NCI-H2107 treated with DMSO at 0.1 percent for 48 hours (cell line): ENCODE results near the gene ARMC7.
A peak's percentile ranks its signal among the peaks of the same experiment; 100 is the strongest.
"Not testable (repeated sequence)": the region's sequence is repeated elsewhere in the genome, so short reads cannot be mapped to it uniquely, and the experiment has no call there.

Source experiments
- DNase-seq: peaks from one replicate; lab custom pipeline; 2025; ENCODE audit not compliant: unreplicated experiment; lab: John Stamatoyannopoulos, UW

ARMC7 gene

DNA sequence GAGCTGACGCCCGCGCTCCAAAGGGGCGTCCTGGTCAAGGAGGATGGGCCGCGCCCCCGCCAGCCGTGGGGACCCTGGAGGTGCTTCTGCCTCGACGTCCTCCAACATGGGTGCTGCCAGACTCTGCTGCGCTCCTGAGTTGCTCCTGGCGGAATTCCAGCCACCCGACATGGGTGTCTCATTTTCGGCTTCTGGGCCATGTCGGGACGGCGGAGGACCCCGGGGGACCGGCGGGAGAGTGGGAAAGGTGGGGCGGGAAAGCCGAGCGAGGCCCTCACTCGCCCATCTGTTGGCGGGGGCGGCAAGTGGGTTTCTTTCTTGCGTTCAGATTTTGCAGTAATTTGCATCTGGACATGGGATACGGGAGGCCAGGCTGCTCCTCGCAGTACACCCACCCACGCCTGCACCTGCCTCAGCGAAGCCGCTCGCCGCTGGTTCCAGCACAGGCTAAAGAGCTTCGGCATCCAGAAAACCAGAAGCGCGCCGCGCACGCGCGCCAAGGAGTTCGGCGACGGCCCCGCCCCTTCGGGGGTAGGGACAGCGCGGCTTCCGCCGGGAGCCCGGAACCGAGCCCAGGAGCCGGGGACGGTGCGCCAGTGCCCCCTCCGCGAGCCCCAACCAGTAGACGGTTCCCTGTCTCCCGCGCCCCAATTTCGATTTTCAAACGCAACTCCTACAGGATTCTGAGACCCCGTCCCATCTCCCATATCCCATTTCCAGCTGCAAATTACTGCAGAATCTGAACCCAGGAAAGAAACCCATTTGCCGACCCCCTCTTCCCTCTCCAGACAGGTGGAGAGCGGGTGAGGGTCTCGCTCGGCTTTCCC lies at the start of gene ARMC7:
TSS of gene ARMC7 (plus strand) at position 563 of the 827 bp plus-strand sequence. CDS start 320 bp downstream, outside the sequence.
- peak; percentile 85 for DNase-seq

DNA sequence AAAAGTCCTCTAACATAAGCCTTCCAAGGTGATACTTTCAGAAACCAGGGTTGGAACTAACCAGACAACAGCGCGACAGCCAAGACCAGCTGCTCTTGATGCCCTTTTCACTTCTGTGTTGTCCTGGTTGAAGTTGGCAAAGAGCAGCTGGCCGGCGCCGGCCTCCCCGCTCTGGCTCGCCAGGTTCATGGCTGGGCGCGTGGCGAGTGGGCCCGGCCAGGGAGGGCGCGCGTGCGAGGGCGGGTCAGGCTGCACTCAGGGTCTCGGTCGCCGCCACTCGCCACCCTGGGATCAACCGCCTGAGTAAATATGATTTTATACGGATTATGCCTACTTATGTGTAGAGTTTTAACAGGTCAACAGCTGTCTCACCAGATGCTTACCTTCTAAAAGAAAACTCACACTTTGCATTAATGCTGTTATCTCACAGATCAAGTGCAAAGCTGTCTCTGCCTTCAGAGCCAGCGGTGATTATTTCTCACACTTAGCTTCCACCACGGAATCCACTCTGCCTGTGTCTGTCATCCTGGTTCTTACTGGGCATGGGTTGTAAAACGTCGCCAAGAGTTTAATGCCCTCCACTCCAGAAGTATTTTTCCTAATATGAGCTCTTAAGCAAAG lies 49.2 kb upstream of the ARMC7 start:
- no peak for DNase-seq

DNA sequence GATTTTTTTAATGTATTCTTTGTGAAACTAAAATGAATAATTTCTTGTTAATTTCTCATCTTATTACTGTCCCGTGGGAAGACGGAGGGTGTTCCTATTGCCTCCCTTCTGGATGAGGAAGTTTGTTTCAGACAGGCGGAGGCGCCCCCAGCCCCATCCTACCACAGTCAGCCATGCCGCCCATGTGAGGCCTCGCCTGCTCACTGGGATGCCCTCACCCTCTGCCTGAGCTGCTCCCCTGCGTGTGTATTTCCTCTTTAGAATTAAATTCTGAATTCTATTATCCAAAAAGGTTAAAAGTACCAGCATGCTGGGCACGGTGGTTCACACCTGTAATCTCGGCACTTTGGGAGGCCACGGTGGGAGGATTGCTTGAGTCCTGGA lies 48.7 kb upstream of the ARMC7 start:
- no peak for DNase-seq

DNA sequence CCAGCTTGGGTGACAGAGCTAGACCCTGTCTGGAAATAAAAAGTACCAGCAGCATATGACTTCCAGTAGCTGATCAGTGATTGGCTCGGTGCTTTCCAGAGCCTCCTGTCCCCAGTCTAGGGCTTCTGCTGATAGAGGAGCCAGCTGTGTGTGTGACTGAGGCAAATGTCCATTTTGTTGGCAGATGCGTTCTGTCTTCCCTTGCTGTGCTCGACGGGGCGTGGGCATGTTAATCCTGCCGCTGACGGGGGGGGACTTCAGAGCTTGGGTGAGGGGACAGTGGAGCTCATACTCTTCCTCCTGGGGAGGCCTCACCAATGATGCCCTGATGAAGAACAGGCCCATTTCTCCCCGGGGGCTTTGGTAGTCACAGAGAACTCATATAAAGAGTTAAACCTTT lies 48.2 kb upstream of the ARMC7 start:
- no peak for DNase-seq

DNA sequence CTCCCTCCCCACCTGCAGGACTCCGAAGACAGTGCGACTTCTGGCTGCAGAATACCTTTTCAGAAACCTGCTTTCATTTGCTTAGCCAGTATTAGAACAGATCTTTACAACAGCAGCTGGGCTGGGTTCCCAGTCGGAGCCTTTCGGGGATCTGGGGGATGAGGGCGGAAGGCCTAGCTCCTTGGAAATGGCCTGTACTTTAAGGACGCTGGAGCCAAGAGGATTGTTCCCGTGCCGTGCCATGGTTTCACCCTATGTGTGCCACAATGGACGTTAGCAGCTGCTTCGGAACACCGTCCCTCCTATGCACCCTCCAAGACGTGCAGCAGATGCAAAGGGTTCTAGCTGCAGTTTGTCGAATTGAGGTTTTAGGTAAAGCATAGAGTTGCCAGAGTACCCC lies 46.6 kb upstream of the ARMC7 start:
- no peak for DNase-seq

DNA sequence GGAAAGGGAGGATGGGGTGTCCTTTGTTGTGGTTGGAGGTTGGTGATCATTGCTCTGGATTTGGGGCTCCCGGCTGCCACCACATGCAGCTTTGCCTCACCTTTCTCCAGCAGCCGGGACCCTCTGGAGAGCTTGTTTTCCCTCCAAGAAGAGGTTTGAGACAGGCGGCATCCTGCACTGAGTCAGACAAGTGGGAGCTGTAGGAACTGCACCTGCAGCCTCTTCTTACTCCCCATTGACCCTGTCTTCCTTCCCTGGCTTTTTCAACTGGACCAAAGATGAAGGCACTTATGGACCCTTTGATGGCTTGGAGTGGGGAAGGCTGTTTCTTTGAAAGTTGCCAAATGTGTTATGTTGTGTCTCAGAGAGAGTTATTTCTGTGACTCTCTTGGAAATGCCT lies 46.1 kb upstream of the ARMC7 start:
- DNase-seq = no peak

DNA sequence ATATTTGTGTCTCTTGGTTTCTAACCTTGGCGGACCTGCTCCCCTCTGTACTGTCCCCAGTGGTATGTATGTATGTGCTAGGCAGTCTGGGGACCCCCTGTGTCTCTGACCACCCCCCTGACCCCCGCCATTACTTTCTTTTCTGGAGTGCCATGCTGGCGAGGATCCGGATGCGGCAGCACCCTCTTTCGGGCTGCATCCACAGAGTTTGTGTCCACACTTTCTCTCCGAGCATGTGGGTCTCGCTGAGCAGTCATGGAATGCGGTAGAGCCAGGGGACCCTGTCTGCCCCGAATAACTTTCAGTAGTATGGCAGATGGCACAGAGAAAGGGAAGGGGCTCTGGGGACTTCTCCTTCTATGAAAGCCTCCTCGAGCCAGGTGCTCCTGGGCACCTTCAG lies 45.7 kb upstream of the ARMC7 start:
- DNase-seq = no peak

DNA sequence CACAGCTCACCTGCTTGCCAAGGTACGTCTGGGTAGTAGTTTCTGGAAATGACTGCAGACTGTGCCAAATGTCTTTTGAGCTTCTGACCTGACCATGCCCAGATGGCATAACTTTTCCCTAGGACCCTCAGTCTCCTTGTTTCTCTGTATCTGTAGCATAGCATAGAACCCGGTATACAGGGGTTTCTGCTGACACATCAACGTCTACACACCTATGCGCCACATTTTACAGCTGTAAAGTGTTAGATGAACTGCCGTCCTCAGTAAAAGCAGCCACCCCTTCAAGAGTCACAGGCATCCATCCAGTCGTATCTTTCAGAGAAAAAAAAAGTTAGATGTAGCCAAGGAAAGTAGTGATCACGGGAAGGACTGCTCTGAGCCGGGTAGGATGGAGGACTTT lies 45.3 kb upstream of the ARMC7 start:
- DNase-seq = no peak

DNA sequence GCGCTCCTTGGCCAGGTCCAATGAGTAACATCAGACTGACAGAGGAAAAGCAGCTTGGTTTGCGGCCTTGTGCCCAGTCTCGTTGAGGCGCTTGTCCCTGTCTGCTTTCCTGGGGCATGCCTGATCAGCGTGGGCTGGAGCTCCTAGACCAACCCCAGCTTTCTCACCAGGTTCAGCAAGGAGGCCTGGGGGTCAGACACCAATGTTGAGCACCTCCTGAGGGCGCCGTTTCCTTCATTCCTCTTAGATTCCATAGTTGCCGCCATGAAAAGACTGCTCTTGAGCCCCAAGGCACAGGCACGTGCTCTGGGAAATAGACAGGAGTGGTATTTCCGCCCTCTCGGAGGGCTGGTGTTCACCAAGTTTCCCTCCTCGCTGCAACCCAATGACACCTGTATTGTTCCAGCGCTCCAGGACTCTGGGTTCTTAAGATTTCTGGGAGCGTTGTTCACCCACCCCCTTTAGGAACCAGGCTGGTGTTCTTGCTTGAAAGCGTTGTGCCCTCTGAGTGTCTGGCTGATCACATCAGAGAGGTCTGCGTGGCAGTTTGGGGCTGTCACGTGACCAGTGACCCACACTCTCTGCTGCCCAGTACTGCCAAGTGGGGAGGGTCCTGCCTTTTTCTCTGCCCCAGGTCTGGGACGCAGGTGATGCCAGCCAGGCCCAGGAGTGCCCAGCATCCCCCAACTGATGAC lies 44.8 kb upstream of the ARMC7 start:
- no peak for DNase-seq

DNA sequence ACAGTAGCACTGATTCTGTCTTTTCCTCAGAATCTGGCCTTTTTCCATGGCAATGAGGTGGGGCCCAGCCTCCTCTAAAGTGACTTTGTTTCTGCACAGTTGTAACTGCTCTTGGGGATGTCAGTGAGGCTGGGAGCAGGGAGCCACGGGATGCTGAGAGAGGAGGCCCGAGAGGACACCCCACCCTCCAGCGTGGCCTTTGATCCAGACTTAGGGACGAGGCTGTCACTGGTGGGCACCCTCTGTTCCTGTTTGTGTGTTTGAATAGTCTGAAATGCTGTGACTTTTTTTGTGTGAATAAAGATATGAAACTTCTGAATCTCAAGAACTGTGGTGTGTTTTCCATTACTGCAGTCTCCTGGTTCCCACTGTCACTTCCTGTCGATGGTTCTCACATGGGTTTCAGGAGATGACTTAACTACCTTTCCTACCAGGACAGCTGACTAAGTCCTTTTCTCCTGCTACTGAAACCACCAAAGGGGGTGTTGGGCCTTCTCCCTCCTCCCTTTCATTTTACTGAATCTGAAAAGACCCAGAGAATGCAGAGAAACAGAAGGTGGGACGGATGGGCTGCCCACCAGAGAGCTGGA lies 44.1 kb upstream of the ARMC7 start:
- DNase-seq = no peak

DNA sequence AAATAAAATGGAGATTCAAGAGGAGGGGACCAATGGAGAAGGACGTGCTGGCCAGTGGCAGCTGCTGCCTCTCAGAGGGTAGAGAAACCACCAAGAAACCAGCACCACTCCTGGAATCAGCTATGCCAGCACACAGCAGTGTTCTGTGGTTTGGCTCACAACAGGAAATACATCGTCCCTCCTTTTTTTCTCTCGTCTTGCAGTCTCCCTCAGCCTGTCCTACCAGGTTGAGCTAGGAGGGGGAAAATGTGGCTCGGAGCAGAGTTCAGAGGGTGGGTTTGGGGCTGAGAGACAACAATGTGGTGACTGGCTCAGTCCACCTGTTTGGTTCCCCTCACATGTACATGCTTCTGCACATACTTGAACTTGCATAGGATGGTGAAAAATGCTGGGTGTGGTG lies 41.9 kb upstream of the ARMC7 start:
- DNase-seq = peak; percentile 31

DNA sequence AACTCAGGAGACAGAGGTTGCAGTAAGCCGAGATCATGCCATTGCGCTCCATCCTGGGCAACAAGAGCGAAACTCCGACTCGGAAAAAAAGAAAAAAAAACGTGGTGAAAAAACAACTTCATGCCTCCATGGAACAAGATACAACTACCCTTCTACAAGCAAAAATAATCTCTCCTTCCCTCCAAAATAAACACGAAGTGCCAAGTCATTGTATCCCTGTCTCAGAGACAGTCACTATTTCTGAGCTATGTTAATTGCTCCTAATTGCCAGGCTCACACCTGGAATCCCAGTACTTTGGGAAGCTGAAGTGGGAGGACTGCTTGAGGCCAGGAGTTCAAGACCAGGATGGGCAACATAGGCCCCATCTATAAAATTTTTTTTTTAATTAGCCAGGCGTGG lies 41.0 kb upstream of the ARMC7 start:
- DNase-seq = no peak

DNA sequence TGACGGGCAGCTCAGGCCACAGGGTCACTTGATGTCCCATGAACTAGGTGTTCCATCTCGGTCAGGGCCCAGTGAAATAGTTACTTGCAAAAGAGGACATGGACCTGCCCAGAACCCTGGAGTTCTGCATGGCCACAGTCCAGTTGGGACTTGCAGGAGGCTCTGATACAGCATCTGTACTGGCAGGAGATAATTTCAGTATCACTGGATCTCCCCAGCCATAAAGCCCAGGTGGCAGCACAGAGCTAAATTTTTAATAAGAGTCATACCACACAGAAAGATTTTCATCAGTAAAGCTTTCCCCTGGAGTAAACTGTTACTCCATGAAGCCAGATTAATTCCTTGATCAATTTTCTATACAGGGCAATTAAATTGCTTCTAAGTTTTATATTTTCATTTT lies 40.0 kb upstream of the ARMC7 start:
- DNase-seq = no peak

DNA sequence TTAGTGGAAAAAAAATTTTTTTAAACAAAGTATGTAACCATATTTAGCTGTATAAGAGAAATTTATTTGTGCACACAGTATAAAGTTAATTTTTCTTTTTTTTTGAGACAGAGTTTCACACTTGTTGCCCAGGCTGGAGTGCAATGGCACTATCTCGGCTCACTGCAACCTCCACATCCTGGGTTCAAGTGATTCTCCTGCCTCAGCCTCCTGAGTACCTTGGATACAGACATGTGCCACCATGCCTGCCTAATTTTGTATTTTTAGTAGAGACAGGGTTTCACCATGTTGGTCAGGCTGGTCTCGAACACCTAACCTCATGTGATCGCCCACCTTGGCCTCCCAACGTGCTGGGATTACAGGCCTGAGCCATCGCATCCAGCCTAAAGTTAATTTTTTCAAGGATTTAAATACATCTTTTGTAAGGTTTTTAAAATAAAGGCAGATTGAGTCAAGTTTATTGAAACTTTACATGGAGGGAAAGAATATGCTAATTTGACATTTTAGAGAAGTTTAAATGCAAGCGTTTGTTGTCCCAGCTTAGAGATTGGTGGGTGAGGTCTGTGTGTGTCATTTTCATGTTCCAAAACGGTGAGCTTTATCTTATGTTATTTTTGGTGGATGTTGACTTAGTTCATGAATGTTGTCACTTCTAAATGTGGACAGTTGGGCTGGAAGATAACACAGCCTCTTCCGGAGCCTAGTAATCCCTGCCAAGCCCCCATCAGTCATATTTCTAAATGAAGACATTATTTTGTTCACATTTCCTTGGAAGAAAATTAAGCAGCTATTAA lies 38.1 kb upstream of the ARMC7 start:
- DNase-seq = not testable (repeated sequence)

DNA sequence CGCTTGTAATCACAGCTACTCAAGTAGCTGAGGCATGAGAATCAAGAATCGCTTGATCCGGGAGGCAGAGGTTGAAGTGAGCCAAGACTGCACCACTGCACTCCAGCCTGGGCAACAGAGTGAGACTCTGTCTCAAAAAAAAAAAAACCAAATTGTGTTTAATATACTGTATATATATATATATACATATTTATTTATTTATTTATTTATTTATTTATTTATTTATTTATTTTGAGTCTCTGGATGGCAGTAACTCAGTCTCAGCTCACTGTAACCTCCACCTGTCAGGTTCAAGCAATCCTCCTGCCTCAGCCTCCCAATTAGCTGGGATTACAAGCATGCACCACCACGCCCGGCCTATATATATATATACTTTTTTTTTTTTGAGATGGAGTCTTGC lies 36.9 kb upstream of the ARMC7 start:
- not testable (repeated sequence) for DNase-seq

DNA sequence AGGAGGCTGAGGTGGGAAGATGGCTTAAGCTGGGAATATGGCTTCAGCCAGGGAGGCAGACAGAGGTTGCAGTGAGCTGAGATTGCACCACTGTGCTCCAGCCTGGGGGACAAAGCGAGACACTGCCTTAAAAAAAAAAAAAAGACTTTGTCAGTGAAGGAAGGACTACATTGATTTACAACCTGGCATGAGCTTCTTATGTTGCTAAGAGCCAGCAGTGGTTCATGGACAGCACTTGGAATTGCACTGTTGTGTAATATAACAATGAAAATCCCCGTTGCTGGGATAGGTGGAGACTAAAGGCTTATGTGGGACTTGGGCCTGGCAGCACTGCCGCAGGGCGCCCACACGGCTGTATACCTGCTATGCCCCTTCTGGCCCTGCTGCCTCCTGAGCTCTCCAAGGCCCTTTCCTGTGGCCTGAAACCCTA lies 36.1 kb upstream of the ARMC7 start:
- DNase-seq = no peak

DNA sequence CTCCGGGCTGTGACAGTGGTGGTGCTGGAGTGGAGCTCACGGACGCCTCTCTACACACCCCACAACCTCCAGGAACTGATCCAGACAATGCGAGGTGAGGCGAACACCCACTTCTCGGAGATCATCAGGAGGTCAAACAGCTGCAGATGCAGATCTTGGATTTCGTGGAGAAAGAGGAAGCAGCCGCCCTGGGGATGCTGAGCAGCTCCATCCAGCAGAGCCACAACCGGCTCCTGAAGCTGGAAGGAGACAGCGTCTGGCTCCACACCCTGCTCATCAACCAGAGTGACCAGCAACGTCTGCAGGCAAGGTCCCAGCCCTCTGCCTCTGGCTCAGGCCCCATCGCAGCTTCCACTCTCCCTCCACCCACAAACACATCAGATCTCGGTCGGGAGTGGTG lies 35.2 kb upstream of the ARMC7 start:
- no peak for DNase-seq

DNA sequence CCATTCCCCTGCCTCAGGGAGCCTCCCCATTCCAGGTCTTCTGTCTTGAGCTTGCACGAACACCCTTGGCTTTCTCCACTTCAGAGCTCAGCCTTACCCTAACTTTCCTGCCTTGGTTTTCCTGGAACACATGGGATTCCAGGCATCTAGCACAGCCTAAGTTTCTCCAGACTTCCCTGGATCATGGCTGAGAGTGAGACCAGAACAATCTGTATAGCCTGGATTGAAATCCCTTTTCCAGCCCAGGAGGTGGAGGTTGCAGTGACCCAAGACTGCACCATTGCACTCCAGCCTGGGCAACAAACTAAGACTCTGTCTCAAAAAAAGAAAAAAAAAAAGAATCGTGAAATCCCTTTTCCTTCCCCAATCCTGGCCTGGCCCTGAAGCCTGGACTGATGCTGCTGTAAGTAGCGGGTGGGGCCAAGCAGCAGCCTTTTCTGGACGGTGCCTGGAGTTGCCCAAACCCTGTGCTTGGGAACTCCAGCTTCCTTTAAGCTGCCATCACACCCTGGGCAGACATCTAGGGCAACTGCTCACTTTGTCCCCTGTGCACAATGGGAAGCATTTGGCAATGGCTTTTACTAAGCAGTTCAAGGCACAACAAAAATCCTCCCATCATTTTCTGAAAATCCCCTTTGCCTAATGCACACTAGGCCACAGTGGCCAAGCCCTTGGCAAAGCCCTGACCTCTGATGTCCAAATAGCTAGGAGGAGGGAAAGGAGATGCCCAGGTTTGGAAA lies 34.0 kb upstream of the ARMC7 start:
- DNase-seq = no peak

DNA sequence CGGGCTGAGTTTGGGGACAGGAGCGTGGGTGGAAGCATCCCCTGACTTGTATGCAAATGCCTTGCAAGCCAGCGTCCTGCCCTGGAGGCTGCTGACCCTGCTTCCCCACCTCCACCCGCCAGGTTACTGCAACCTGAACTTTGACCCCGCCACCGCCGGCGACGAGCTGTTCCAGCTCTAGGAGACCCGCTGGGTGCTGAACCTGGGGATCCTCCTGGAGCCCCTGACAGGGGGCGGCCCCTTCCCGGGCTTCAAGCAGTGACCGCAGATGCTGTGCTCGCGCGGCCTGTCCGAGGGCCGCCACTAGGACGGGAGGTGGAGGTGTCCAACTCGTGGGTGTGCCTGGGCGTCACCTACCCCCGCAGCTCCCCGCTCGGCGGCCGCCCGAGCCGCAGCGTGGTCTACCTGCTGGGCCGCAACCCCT lies 32.7 kb upstream of the ARMC7 start:
- no peak for DNase-seq
